Caco-2 (cell line): ENCODE data around the gene AP5M1. TPM values are rescaled to one million over a fixed set of nuclear protein-coding genes. Genes with fewer than 3 reads are reported as not detected.
A peak's percentile ranks its signal among the peaks of the same experiment; 100 is the strongest.
"Not testable (repeated sequence)": the region's sequence is repeated elsewhere in the genome, so short reads cannot be mapped to it uniquely, and the experiment has no call there.

Experiments used
- Bru-seq: library from RNA; stranded (reverse); fragments of 400-500 nt; gene quantifications from one replicate; lab custom pipeline; 2021; lab: Mats Ljungman, UMichigan
- BruChase-seq, 2 experiments: library from RNA; stranded (reverse); fragments of 400-500 nt; gene quantifications; one replicate each; lab custom pipeline; 2021; lab: Mats Ljungman, UMichigan
- BruUV-seq: library from RNA; stranded (reverse); fragments of 400-500 nt; replicated peaks from 2 replicates; lab custom pipeline; 2021; lab: Mats Ljungman, UMichigan
- CTCF ChIA-PET: fragments of 300-600 bp; sonication (Branson Sonifier 250); formaldehyde crosslinking; loops from one replicate; lab custom pipeline; 2022; ENCODE audit warnings: antibody characterized with exemption; lab: Charles Lee
- POLR2A ChIA-PET: fragments of 300-600 bp; sonication (Branson Sonifier 250); formaldehyde crosslinking; loops from one replicate; lab custom pipeline; 2022; ENCODE audit warnings: antibody characterized with exemption; lab: Charles Lee
- DNase-seq, 2 experiments: peaks; one replicate each; pipeline versions ENCODE4 v3.0.0 to v3.0.0-alpha.2; 2020 to 2022
- H3K27me3 ChIP-seq: replicated peaks from 2 replicates; pipeline ENCODE4 v1.6.0; 2011; ENCODE audit warnings: low read length; ENCODE audit not compliant: control insufficient read depth, insufficient read depth
- H3K36me3 ChIP-seq: 2 replicates; pipeline ENCODE4 v1.5.1; 2011; ENCODE audit warnings: low read length; ENCODE audit not compliant: control insufficient read depth, insufficient read depth
- H3K4me1 ChIP-seq: fragments of 250-450 bp; sonication (Bioruptor Pico); 2 replicates; pipeline ENCODE4 v1.5.1; 2020; ENCODE audit warnings: mild to moderate bottlenecking
- H3K4me3 ChIP-seq: 2 replicates; pipeline ENCODE4 v1.5.1; 2011; ENCODE audit warnings: low read depth, mild to moderate bottlenecking, control low read depth, low read length
- H3K9me3 ChIP-seq: fragments of 250-450 bp; sonication (Bioruptor Pico); 2 replicates; pipeline ENCODE4 v1.5.1; 2020; ENCODE audit warnings: mild to moderate bottlenecking, moderate library complexity
- H3K27ac Mint-ChIP-seq: one replicate; pipeline ENCODE4 v1.8.0; 2022; ENCODE audit warnings: mixed read lengths; ENCODE audit not compliant: unreplicated experiment
- H3K27me3 Mint-ChIP-seq: one replicate; pipeline ENCODE4 v1.8.0; 2022; ENCODE audit warnings: mixed read lengths; ENCODE audit not compliant: insufficient read depth, unreplicated experiment
- H3K36me3 Mint-ChIP-seq: one replicate; pipeline ENCODE4 v1.8.0; 2022; ENCODE audit warnings: mild to moderate bottlenecking, mixed read lengths; ENCODE audit not compliant: insufficient read depth, unreplicated experiment
- H3K4me1 Mint-ChIP-seq: one replicate; pipeline ENCODE4 v1.8.0; 2022; ENCODE audit warnings: low read depth, mixed read lengths; ENCODE audit not compliant: unreplicated experiment
- H3K4me3 Mint-ChIP-seq: one replicate; pipeline ENCODE4 v1.8.0; 2022; ENCODE audit warnings: mild to moderate bottlenecking, moderate library complexity, mixed read lengths; ENCODE audit not compliant: unreplicated experiment
- H3K9me3 Mint-ChIP-seq: one replicate; pipeline ENCODE4 v1.8.0; 2022; ENCODE audit warnings: mixed read lengths; ENCODE audit not compliant: unreplicated experiment
- CTCF ChIP-seq, 2 experiments: fragments of 200-600 bp in 1 of 2; IDR thresholded peaks; 1 replicate in 1 of 2; 2 replicates in 1 of 2; pipeline versions ENCODE4 v1.5.1 to v1.8.0; 2011 to 2022; ENCODE audit warnings: antibody characterized with exemption in 1 of 2, control low read depth in 1 of 2, inconsistent platforms in 1 of 2, low read depth in 1 of 2, low read length in 1 of 2, mild to moderate bottlenecking in 1 of 2, moderate library complexity in 1 of 2; ENCODE audit not compliant: insufficient read depth in 1 of 2, severe bottlenecking in 1 of 2, unreplicated experiment in 1 of 2
- intact Hi-C: fragments of 100-400 bp; cut with micrococcal nuclease; formaldehyde crosslinking; loops from one replicate; pipeline ENCODE4 v1.10.0; 2022; ENCODE audit not compliant: unreplicated experiment
- long read RNA-seq: library from polyadenylated mRNA; stranded (forward); transcript quantifications from one replicate; pipeline ENCODE4 v2.0.0, GENCODE V29; 2022
- total RNA-seq: library from RNA; stranded (reverse); gene quantifications from 2 replicates; pipeline ENCODE4 v1.2.3, GENCODE V29; 2022

The AP5M1 gene
- 39.4 and 47.8 TPM in 2 replicates for total RNA-seq
- Bru-seq, nascent RNA = percentile 84 among the genes with signal in this experiment
- percentile 91 among the genes with signal in this experiment for BruChase-seq, experiment 1, labeled RNA remaining after a 2-hour chase
- BruChase-seq, experiment 2, labeled RNA remaining after a 6-hour chase = percentile 90 among the genes with signal in this experiment
- long read RNA-seq, full-length matches to known transcripts = 43 of 57 reads
- long read RNA-seq, partial matches to known transcripts = 2 of 57 reads
- long read RNA-seq, other reads (novel, unspliced or antisense) = 12 of 57 reads

GRCh38 chr14:57268161-57269069 lies at the start of gene AP5M1, which contains the start of gene EXOC5:
Gene AP5M1 (plus strand): TSS chr14:57268971. CDS start chr14:57269315, 344 bp downstream.
Gene EXOC5 (minus strand): TSS chr14:57268905. CDS start chr14:57268648, 257 bp downstream.
- H3K4me1 ChIP-seq = peaks cover 45% of the 10 kb centered on the region
- DNase-seq = peak; percentile 91 to 93
- peak within 1 kb of the TSS; percentile 79 for H3K4me3 ChIP-seq
- ChIA-PET CTCF (interaction anchor here (0.6 to 1.0 kb wide), 4 partner anchors 22 to 1045 kb away, joined by 3 to 7 read pairs (median 6); partner anchors contain the start of gene NAA30), POLR2A (interaction anchor here (0.5 to 1.5 kb wide), 6 partner anchors 17 to 148 kb away, joined by 3 to 4 read pairs (median 3); partner anchors contain the start of gene NAA30)
- peak in 1 of 2 experiments; percentile 5 for TF ChIP-seq CTCF (IDR thresholded peaks at IDR 0.05; ENCODE audit: insufficient read depth in 1 of 2, low read depth in 1 of 2, low read length in 1 of 2, severe bottlenecking in 1 of 2, unreplicated experiment in 1 of 2)
- peak within 1 kb of the TSS; percentile 99 for H3K4me3 Mint-ChIP-seq
- intact Hi-C loops = loop anchor here (1.0 to 5.0 kb wide), 2 partner anchors 24 to 1661 kb away; no protein-coding TSS in a partner anchor
- no peaks in the 10 kb centered on the region; the same call in 1 of the 2 replicates for H3K36me3 ChIP-seq
- no TSS peak for BruUV-seq
- peaks cover 15% of the 10 kb centered on the region for H3K36me3 Mint-ChIP-seq
- H3K27me3 Mint-ChIP-seq = no peaks in the 10 kb centered on the region
- no peaks in the 10 kb centered on the region for H3K9me3 ChIP-seq
- H3K27ac Mint-ChIP-seq = peak within 1 kb of the TSS; percentile 99
- H3K27me3 ChIP-seq = no peaks in the 10 kb centered on the region
- H3K9me3 Mint-ChIP-seq = no peaks in the 10 kb centered on the region
- peaks cover 35% of the 10 kb centered on the region for H3K4me1 Mint-ChIP-seq

- no peak for DNase-seq
- H3K9me3 Mint-ChIP-seq = no peaks in the 10 kb centered on the region
- no peaks in the 10 kb centered on the region for H3K4me1 Mint-ChIP-seq
- Histone ChIP-seq H3K9me3 (no peaks in the 10 kb centered on the region), H3K4me1 (no peaks in the 10 kb centered on the region), H3K27me3 (no peaks in the 10 kb centered on the region), H3K4me3 (no peak overlapping the region), H3K36me3 (no peaks in the 10 kb centered on the region)
- peaks cover 40% of the 10 kb centered on the region for H3K36me3 Mint-ChIP-seq
- no peak for TF ChIP-seq CTCF (IDR thresholded peaks at IDR 0.05; ENCODE audit: insufficient read depth in 1 of 2, low read depth in 1 of 2, low read length in 1 of 2, severe bottlenecking in 1 of 2, unreplicated experiment in 1 of 2)
- ChIA-PET CTCF (no interaction called here), POLR2A (no interaction called here)
- no TSS peak for BruUV-seq
- no peaks in the 10 kb centered on the region for H3K27me3 Mint-ChIP-seq
- no peak overlapping the region for H3K27ac Mint-ChIP-seq
- intact Hi-C loops = no loop called here
- H3K4me3 Mint-ChIP-seq = no peak overlapping the region
These were observed 46.8 kb upstream of the AP5M1 start for GRCh38 chr14:57221931-57222330.

GRCh38 chr14:57227083-57227482 lies 41.7 kb upstream of the AP5M1 start:
- Histone ChIP-seq H3K4me3 (no peak overlapping the region), H3K9me3 (no peaks in the 10 kb centered on the region), H3K27me3 (no peaks in the 10 kb centered on the region), H3K36me3 (peaks cover 2% of the 10 kb centered on the region; the same call in 1 of the 2 replicates), H3K4me1 (no peaks in the 10 kb centered on the region)
- ChIA-PET CTCF (interaction anchor here (0.6 kb wide), 1 partner anchor 205 kb away, joined by 3 read pairs; no protein-coding TSS in a partner anchor), POLR2A (no interaction called here)
- BruUV-seq = no TSS peak
- no peaks in the 10 kb centered on the region for H3K9me3 Mint-ChIP-seq
- DNase-seq = no peak
- H3K27ac Mint-ChIP-seq = no peak overlapping the region
- no peak overlapping the region for H3K4me3 Mint-ChIP-seq
- no peaks in the 10 kb centered on the region for H3K27me3 Mint-ChIP-seq
- peaks cover 37% of the 10 kb centered on the region for H3K36me3 Mint-ChIP-seq
- H3K4me1 Mint-ChIP-seq = no peaks in the 10 kb centered on the region
- TF ChIP-seq CTCF (IDR thresholded peaks at IDR 0.05; ENCODE audit: insufficient read depth in 1 of 2, low read depth in 1 of 2, low read length in 1 of 2, severe bottlenecking in 1 of 2, unreplicated experiment in 1 of 2) = no peak
- intact Hi-C loops = no loop called here

- H3K4me1 Mint-ChIP-seq, DNase-seq, H3K4me3 ChIP-seq, H3K4me1 ChIP-seq, H3K27me3 Mint-ChIP-seq, H3K27ac Mint-ChIP-seq, intact Hi-C loops, CTCF ChIA-PET, BruUV-seq, H3K9me3 ChIP-seq, H3K9me3 Mint-ChIP-seq, H3K4me3 Mint-ChIP-seq, H3K36me3 ChIP-seq, H3K27me3 ChIP-seq, POLR2A ChIA-PET: not testable (repeated sequence)
- peaks cover 37% of the 10 kb centered on the region for H3K36me3 Mint-ChIP-seq
These were observed 40.5 kb upstream of the AP5M1 start for GRCh38 chr14:57228320-57228719.
